Activated CD4-positive, alpha-beta memory T cell treated with anti-CD3 and anti-CD28 coated beads for 36 hours (primary cell): ENCODE results near the gene GPR52. TPM values are rescaled to one million over a fixed set of nuclear protein-coding genes. Genes with fewer than 3 reads are reported as not detected.
"Not testable (repeated sequence)": the region's sequence is repeated elsewhere in the genome, so short reads cannot be mapped to it uniquely, and the experiment has no call there.

Source experiments
- CTCF ChIA-PET: fragments of 350-600 bp; sonication (Branson Sonifier 250); formaldehyde crosslinking; loops from one replicate; lab custom pipeline; 2021; ENCODE audit warnings: antibody characterized with exemption, inconsistent platforms; lab: Charles Lee
- POLR2A ChIA-PET: fragments of 350-600 bp; sonication (Branson Sonifier 250); formaldehyde crosslinking; loops from one replicate; lab custom pipeline; 2021; ENCODE audit warnings: antibody characterized with exemption; lab: Charles Lee
- DNase-seq: peaks from one replicate; pipeline ENCODE4 v3.0.0-alpha.2; 2020
- H3K27ac Mint-ChIP-seq: one replicate; pipeline ENCODE4 v1.8.0; 2021; ENCODE audit warnings: mixed read lengths
- H3K27me3 Mint-ChIP-seq: one replicate; pipeline ENCODE4 v1.8.0; 2021; ENCODE audit warnings: mixed read lengths
- H3K36me3 Mint-ChIP-seq: one replicate; pipeline ENCODE4 v1.8.0; 2021; ENCODE audit warnings: mixed read lengths
- H3K4me1 Mint-ChIP-seq: one replicate; pipeline ENCODE4 v1.8.0; 2021; ENCODE audit warnings: low read depth, mixed read lengths
- H3K4me3 Mint-ChIP-seq: one replicate; pipeline ENCODE4 v1.8.0; 2021; ENCODE audit warnings: mild to moderate bottlenecking, mixed read lengths
- H3K9me3 Mint-ChIP-seq: one replicate; pipeline ENCODE4 v1.8.0; 2021; ENCODE audit warnings: mixed read lengths
- intact Hi-C: fragments of 100-400 bp; cut with micrococcal nuclease; formaldehyde crosslinking; loops from one replicate; pipeline ENCODE4 v1.15.1; 2023
- total RNA-seq, 2 experiments: library from RNA; stranded (reverse); gene quantifications; one replicate each; pipeline ENCODE4 v1.2.3, GENCODE V29; 2021

GPR52 gene
- total RNA-seq: under 1 TPM; 0.33 to 0.56 TPM

- POLR2A ChIA-PET: no interaction called here
Measured at GRCh38 chr1:174447866-174448530, at the start of gene GPR52. GPR52 (plus strand) TSS chr1:174447964; CDS start chr1:174448112, 148 bp downstream.

DNA sequence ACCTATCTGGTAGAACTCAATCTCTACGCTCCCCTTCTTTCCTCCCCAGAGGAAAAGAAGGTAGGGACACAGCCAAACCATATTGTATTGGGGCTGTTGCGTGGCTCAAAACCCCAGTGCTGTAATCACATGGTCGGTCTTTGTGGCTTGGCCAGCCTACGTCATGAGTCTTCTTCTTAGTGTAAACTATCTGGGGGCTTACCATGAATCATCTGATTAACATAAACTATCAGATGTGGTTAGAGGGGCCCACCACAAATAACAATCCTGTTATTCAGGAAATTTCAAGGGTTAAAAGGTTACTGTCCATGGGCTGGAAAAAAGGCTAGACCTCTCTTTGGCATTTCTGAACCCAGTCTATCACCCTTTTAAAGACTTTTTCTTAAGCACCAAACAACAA lies 49.5 kb upstream of the GPR52 start:
- Mint-ChIP-seq H3K4me1 (no peaks in the 10 kb centered on the region), H3K4me3 (no peak overlapping the region), H3K36me3 (peaks cover 37% of the 10 kb centered on the region), H3K9me3 (peaks cover 8% of the 10 kb centered on the region), H3K27me3 (no peaks in the 10 kb centered on the region), H3K27ac (no peak overlapping the region)
- CTCF ChIA-PET: no interaction called here
- DNase-seq: no peak
- intact Hi-C loops: no loop called here
- POLR2A ChIA-PET: no interaction called here

More at GRCh38 chr1:174447866-174448530, at the start of gene GPR52:
- no peak within 1 kb of the TSS for H3K27ac Mint-ChIP-seq
- peaks cover 6% of the 10 kb centered on the region for H3K36me3 Mint-ChIP-seq
- H3K27me3 Mint-ChIP-seq: no peaks in the 10 kb centered on the region
- no peak within 1 kb of the TSS for H3K4me3 Mint-ChIP-seq
- CTCF ChIA-PET: no interaction called here
- no peaks in the 10 kb centered on the region for H3K9me3 Mint-ChIP-seq
- H3K4me1 Mint-ChIP-seq: no peaks in the 10 kb centered on the region
- intact Hi-C loops: no loop called here
- DNase-seq: no peak

DNA sequence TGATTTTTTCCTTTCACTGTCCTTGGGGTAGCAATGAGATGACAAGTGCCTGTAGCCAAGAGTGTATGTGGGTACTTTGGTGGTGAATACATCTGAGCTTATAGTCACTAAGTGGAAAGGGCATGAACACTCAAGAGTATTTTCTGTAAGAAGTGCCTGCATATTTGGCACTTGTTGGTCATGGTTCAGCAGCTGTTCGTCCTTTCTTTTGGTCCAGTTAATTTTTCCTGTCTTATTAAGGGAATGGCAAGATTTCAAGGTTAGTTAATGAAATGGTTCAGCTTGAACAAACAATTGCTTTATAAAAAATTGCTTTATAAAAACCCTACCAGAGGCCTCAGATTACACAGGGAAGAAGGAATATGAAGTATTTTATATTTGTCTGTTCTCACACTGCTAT lies 48.6 kb upstream of the GPR52 start:
- Mint-ChIP-seq H3K4me3 (no peak overlapping the region), H3K36me3 (peaks cover 30% of the 10 kb centered on the region), H3K27me3 (no peaks in the 10 kb centered on the region), H3K4me1 (no peaks in the 10 kb centered on the region), H3K27ac (no peak overlapping the region), H3K9me3 (peaks cover 2% of the 10 kb centered on the region)
- intact Hi-C loops: no loop called here
- ChIA-PET CTCF (no interaction called here), POLR2A (no interaction called here)
- DNase-seq: no peak

DNA sequence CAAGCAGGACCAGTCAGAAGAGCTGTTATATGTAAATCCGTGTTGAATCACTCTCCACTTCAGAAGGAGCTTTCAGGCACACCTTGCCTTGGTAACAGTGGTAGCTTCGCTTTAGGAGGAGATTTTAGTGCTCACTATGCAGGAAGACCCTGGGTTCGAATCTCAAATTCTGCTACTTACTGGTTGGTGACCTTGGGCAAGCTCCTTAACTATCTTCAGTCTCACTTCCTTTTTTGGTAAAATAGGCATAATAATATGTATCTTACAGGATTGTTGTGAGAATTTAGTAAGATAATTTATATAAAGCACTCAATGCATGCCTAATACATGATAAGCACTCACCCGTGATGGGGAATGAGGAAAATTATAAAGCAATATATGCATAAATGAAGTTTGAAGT lies 46.7 kb upstream of the GPR52 start:
- DNase-seq: no peak
- Mint-ChIP-seq H3K27me3 (no peaks in the 10 kb centered on the region), H3K36me3 (peaks cover 27% of the 10 kb centered on the region), H3K27ac (no peak overlapping the region), H3K4me1 (no peaks in the 10 kb centered on the region), H3K9me3 (peaks cover 2% of the 10 kb centered on the region), H3K4me3 (no peak overlapping the region)
- ChIA-PET POLR2A (no interaction called here), CTCF (no interaction called here)
- intact Hi-C loops: no loop called here

- Mint-ChIP-seq H3K9me3 (peaks cover 4% of the 10 kb centered on the region), H3K27me3 (no peaks in the 10 kb centered on the region), H3K36me3 (peaks cover 21% of the 10 kb centered on the region), H3K4me1 (no peaks in the 10 kb centered on the region), H3K27ac (no peak overlapping the region), H3K4me3 (no peak overlapping the region)
- intact Hi-C loops: no loop called here
- POLR2A ChIA-PET: no interaction called here
- no peak for DNase-seq
- CTCF ChIA-PET: no interaction called here
Measured at GRCh38 chr1:174405219-174405618, 42.5 kb upstream of the GPR52 start.

DNA sequence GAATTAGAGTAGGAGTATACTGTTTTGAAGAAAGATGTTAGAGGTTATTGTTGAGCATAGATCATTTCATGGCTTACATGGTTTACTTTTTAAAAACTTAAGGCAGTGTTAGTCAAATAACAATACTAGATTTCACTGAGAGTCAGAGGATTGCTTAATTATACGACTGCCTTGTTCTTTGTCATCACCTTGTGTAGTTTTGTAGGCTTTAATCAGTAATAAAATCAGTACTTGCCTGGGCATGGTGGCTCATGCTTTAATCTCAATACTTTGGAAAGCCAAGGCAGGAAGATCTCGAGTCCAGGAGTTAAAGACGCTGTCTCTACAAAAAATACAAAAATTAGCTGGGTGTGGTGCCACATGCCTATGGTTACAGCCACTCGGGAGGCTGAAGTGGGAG lies 41.3 kb upstream of the GPR52 start:
- DNase-seq: no peak
- Mint-ChIP-seq H3K4me3 (no peak overlapping the region), H3K27me3 (no peaks in the 10 kb centered on the region), H3K27ac (no peak overlapping the region), H3K4me1 (peaks cover 4% of the 10 kb centered on the region), H3K36me3 (peaks cover 16% of the 10 kb centered on the region), H3K9me3 (peaks cover 6% of the 10 kb centered on the region)
- ChIA-PET POLR2A (no interaction called here), CTCF (no interaction called here)
- intact Hi-C loops: no loop called here

DNA sequence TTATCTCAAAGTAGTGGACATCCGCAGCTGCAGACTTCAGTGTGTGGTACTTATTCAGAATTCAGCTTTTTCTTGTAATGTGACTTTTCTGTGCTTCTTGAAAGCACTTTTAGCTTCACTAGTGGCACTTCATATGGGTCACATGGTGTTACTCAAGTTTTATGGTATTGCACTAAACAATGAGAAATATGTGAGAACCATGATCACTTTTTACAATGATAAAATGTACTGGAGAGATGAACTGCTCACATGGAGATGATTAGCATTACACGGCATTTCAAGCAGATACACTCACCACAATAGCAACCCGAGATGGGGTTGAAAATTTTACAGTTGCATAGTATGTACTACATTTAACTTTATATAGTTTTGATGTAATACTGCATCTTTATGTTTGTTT lies 40.1 kb upstream of the GPR52 start:
- no peak overlapping the region for H3K27ac Mint-ChIP-seq
- no peaks in the 10 kb centered on the region for H3K27me3 Mint-ChIP-seq
- ChIA-PET POLR2A (no interaction called here), CTCF (no interaction called here)
- no peak for DNase-seq
- peaks cover 18% of the 10 kb centered on the region for H3K36me3 Mint-ChIP-seq
- peaks cover 13% of the 10 kb centered on the region for H3K9me3 Mint-ChIP-seq
- intact Hi-C loops: no loop called here
- H3K4me1 Mint-ChIP-seq: peaks cover 13% of the 10 kb centered on the region
- H3K4me3 Mint-ChIP-seq: no peak overlapping the region

DNA sequence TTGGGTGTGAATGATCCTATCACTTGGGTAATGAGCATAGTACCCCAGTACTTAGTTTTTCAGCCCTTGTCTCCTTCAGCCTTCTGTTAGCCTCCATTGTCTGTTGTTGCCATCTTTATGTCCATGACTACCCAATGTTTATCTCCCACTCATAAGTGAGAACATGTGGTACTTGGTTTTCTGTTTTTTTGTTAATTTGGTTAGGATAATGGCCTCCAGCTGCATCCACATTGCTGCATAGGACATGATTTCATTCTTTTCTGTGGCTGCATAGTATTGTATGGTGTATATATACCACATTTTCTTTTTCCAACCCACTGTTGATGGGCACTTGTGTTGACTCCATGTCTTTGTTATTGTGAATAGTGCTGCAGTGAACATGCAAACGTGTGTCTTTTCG lies 39.6 kb upstream of the GPR52 start:
- Mint-ChIP-seq H3K27ac (no peak overlapping the region), H3K27me3 (no peaks in the 10 kb centered on the region), H3K9me3 (peaks cover 13% of the 10 kb centered on the region), H3K36me3 (peaks cover 18% of the 10 kb centered on the region), H3K4me1 (peaks cover 13% of the 10 kb centered on the region), H3K4me3 (no peak overlapping the region)
- ChIA-PET POLR2A (no interaction called here), CTCF (no interaction called here)
- intact Hi-C loops: no loop called here
- no peak for DNase-seq

GRCh38 chr1:174409801-174410200 lies 38.0 kb upstream of the GPR52 start:
- H3K27ac Mint-ChIP-seq, DNase-seq, CTCF ChIA-PET, POLR2A ChIA-PET, intact Hi-C loops, H3K27me3 Mint-ChIP-seq, H3K4me3 Mint-ChIP-seq: not testable (repeated sequence)
- H3K36me3 Mint-ChIP-seq: peaks cover 18% of the 10 kb centered on the region
- H3K9me3 Mint-ChIP-seq: peaks cover 13% of the 10 kb centered on the region
- peaks cover 24% of the 10 kb centered on the region for H3K4me1 Mint-ChIP-seq

DNA sequence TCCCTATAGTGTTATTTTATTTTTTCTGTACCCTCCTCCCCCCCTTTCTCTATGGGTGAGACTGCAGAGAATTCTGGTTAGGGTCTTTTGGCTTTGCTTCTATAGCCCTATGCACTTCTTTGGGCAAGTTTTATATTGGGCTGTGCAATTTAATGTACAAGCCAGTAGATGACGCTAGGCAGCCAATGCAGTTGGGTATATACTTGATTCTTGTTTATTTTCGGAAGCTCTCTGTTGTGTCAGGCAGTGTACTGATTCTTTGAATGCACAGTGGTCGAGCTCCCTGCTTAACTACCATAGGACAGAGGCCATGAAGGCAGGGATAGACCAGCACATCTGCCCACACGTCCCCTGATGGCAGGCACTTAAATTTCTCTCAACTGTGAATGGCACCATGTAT lies 34.1 kb upstream of the GPR52 start:
- CTCF ChIA-PET: interaction anchor here (0.9 kb wide), 1 partner anchor 330 kb away, joined by 3 read pairs; no protein-coding TSS in a partner anchor
- H3K9me3 Mint-ChIP-seq: peaks cover 13% of the 10 kb centered on the region
- intact Hi-C loops: no loop called here

GRCh38 chr1:174414203-174414602 lies 33.6 kb upstream of the GPR52 start:
- peaks cover 7% of the 10 kb centered on the region for H3K36me3 Mint-ChIP-seq
- ChIA-PET POLR2A (no interaction called here), CTCF (no interaction called here)
- no peak for DNase-seq
- H3K4me1 Mint-ChIP-seq: peaks cover 28% of the 10 kb centered on the region
- intact Hi-C loops: no loop called here
- H3K27ac Mint-ChIP-seq: no peak overlapping the region
- H3K4me3 Mint-ChIP-seq: no peak overlapping the region
- peaks cover 13% of the 10 kb centered on the region for H3K9me3 Mint-ChIP-seq
- H3K27me3 Mint-ChIP-seq: no peaks in the 10 kb centered on the region

More for the DNA sequence above, 34.1 kb upstream of the GPR52 start:
- H3K27me3 Mint-ChIP-seq: no peaks in the 10 kb centered on the region
- peaks cover 28% of the 10 kb centered on the region for H3K4me1 Mint-ChIP-seq
- POLR2A ChIA-PET: no interaction called here
- peaks cover 13% of the 10 kb centered on the region for H3K36me3 Mint-ChIP-seq
- no peak overlapping the region for H3K27ac Mint-ChIP-seq
- H3K4me3 Mint-ChIP-seq: no peak overlapping the region
- no peak for DNase-seq

GRCh38 chr1:174415506-174415905 lies 32.3 kb upstream of the GPR52 start:
- Mint-ChIP-seq H3K27ac (no peak overlapping the region), H3K36me3 (peaks cover 2% of the 10 kb centered on the region), H3K4me1 (peaks cover 28% of the 10 kb centered on the region), H3K27me3 (no peaks in the 10 kb centered on the region), H3K4me3 (no peak overlapping the region), H3K9me3 (peaks cover 10% of the 10 kb centered on the region)
- CTCF ChIA-PET: no interaction called here
- DNase-seq: no peak
- POLR2A ChIA-PET: interaction anchor here (0.6 kb wide), 1 partner anchor 49 kb away, joined by 3 read pairs; no protein-coding TSS in a partner anchor
- intact Hi-C loops: no loop called here

DNA sequence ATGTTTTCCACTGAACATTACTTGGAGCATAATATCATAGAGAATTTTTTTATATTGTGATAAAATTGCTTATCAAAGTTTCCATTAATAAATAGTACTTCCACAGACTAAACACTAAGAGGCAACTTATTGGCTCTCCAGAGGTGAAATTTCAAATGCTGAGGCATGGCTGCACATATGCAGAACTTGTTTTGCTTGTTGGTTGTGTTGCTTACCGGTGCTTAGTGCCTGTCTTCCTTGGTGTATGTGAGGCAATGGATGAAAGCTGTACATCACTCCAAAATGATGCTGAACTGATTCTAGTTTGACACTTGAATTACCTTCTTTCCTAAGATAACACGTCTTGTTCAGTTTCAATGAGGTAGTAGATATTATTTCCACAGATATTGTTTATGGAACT lies 29.8 kb upstream of the GPR52 start:
- CTCF ChIA-PET: no interaction called here
- intact Hi-C loops: no loop called here
- Mint-ChIP-seq H3K4me1 (peaks cover 14% of the 10 kb centered on the region), H3K27ac (no peak overlapping the region), H3K27me3 (no peaks in the 10 kb centered on the region), H3K9me3 (no peaks in the 10 kb centered on the region), H3K4me3 (no peak overlapping the region), H3K36me3 (peaks cover 2% of the 10 kb centered on the region)
- no peak for DNase-seq
- POLR2A ChIA-PET: no interaction called here
